Activated B cell treated with CpG ODN at 0.5 μM for 24 hours (primary cell): ENCODE results near the gene ARRB1. TPM values are rescaled to one million over a fixed set of nuclear protein-coding genes. Genes with fewer than 3 reads are reported as not detected.

Source experiments
- ATAC-seq: fragments of 200-7000 bp; cut with Tn5 transposase; one replicate; pipeline ENCODE4 v1.10.0; 2021; ENCODE audit warnings: low read depth, mild to moderate bottlenecking, moderate library complexity
- CTCF ChIA-PET: fragments of 350-600 bp; sonication (Branson Sonifier 250); formaldehyde crosslinking; loops from one replicate; lab custom pipeline; 2021; ENCODE audit warnings: antibody characterized with exemption; lab: Charles Lee
- POLR2A ChIA-PET: fragments of 350-600 bp; sonication (Branson Sonifier 250); formaldehyde crosslinking; loops from one replicate; lab custom pipeline; 2021; ENCODE audit warnings: antibody characterized with exemption; lab: Charles Lee
- DNase-seq: peaks from one replicate; pipeline ENCODE4 v3.0.0; 2022
- H3K27ac Mint-ChIP-seq: one replicate; pipeline ENCODE4 v1.8.0; 2020; ENCODE audit warnings: mixed read lengths
- H3K27me3 Mint-ChIP-seq: one replicate; pipeline ENCODE4 v1.8.0; 2021; ENCODE audit warnings: mixed read lengths
- H3K36me3 Mint-ChIP-seq: one replicate; pipeline ENCODE4 v1.8.0; 2021; ENCODE audit warnings: low read depth, mixed read lengths
- H3K4me1 Mint-ChIP-seq: one replicate; pipeline ENCODE4 v1.8.0; 2021; ENCODE audit warnings: mixed read lengths
- H3K4me3 Mint-ChIP-seq: one replicate; pipeline ENCODE4 v1.8.0; 2020; ENCODE audit warnings: mild to moderate bottlenecking, mixed read lengths
- H3K9me3 Mint-ChIP-seq: one replicate; pipeline ENCODE4 v1.8.0; 2020; ENCODE audit warnings: mixed read lengths
- intact Hi-C: fragments of 100-400 bp; cut with micrococcal nuclease; formaldehyde crosslinking; loops from one replicate; pipeline ENCODE4 v1.15.1; 2024
- total RNA-seq: library from RNA; stranded (reverse); gene quantifications from 2 replicates; pipeline ENCODE4 v1.2.3, GENCODE V29; 2022
- TF ChIP-seq, protein P1 (sequence below): fragments of 200-600 bp; IDR thresholded peaks from one replicate; pipeline ENCODE4 v1.8.0; 2022; ENCODE audit warnings: antibody characterized with exemption, mild to moderate bottlenecking

The ARRB1 gene
- total RNA-seq, 1 donor from 2014 or later: 0.62 TPM

DNA sequence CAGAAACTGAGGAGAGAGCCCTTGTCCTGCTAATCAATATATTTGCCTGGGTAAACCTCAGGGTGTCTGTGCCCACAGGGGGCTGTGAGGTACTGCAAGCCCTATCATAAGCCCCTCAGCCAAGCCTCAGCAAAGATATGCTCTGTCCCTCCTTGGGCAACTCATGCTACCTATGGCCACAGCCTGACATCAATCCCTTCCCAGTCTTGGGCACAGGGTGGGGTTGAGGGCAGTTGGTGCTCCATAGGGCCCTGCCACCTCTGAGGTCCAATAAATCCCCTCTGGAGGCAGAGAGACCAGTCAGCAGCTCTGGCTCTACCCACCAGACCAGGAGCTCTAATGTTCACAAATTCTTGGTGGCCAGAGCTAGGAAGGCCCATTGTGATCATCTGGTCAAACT, 87.1 kb downstream of the ARRB1 start:
- Mint-ChIP-seq H3K4me3 (peak overlapping the region; percentile 0), H3K36me3 (no peaks in the 10 kb centered on the region), H3K27ac (no peak overlapping the region), H3K27me3 (no peaks in the 10 kb centered on the region), H3K4me1 (peaks cover 41% of the 10 kb centered on the region), H3K9me3 (no peaks in the 10 kb centered on the region)
- intact Hi-C loops: no loop called here
- TF ChIP-seq, protein P1, sequence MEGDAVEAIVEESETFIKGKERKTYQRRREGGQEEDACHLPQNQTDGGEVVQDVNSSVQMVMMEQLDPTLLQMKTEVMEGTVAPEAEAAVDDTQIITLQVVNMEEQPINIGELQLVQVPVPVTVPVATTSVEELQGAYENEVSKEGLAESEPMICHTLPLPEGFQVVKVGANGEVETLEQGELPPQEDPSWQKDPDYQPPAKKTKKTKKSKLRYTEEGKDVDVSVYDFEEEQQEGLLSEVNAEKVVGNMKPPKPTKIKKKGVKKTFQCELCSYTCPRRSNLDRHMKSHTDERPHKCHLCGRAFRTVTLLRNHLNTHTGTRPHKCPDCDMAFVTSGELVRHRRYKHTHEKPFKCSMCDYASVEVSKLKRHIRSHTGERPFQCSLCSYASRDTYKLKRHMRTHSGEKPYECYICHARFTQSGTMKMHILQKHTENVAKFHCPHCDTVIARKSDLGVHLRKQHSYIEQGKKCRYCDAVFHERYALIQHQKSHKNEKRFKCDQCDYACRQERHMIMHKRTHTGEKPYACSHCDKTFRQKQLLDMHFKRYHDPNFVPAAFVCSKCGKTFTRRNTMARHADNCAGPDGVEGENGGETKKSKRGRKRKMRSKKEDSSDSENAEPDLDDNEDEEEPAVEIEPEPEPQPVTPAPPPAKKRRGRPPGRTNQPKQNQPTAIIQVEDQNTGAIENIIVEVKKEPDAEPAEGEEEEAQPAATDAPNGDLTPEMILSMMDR: no peak
- ATAC-seq (no peak), DNase-seq (no peak)
- ChIA-PET POLR2A (no interaction called here), CTCF (interaction anchor here (1.4 kb wide), 1 partner anchor 15 kb away, joined by 3 read pairs; no protein-coding TSS in a partner anchor)

DNA sequence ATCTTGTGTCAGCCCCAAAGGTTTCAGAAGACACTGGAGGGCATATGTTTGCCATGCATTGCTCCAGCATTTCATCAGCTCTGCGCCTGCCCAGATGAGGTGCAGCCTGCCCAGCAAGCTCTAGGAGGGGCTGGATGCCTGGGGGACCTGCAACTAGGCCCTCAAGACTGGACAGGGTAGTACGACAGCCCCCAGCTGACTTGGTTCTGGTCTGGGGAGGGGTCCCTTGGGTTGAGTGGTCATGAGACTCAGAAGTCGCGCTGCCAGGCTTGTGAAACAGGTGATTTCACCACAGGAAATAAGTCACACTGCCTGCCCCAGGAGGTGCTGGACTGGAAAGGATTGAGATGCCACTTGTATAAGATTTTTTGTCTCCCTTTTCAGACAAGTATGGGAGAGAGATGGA, 87.5 kb downstream of the ARRB1 start:
- DNase-seq (no peak), ATAC-seq (peak; percentile 64)
- H3K4me1 Mint-ChIP-seq: peaks cover 41% of the 10 kb centered on the region
- TF ChIP-seq, protein P1: no peak
- no peaks in the 10 kb centered on the region for H3K27me3 Mint-ChIP-seq
- H3K9me3 Mint-ChIP-seq: no peaks in the 10 kb centered on the region
- no peak overlapping the region for H3K27ac Mint-ChIP-seq
- ChIA-PET POLR2A (no interaction called here), CTCF (interaction anchor here (1.4 kb wide), 1 partner anchor 16 kb away, joined by 3 read pairs; no protein-coding TSS in a partner anchor)
- intact Hi-C loops: no loop called here
- no peaks in the 10 kb centered on the region for H3K36me3 Mint-ChIP-seq
- peak overlapping the region; percentile 0 for H3K4me3 Mint-ChIP-seq

DNA sequence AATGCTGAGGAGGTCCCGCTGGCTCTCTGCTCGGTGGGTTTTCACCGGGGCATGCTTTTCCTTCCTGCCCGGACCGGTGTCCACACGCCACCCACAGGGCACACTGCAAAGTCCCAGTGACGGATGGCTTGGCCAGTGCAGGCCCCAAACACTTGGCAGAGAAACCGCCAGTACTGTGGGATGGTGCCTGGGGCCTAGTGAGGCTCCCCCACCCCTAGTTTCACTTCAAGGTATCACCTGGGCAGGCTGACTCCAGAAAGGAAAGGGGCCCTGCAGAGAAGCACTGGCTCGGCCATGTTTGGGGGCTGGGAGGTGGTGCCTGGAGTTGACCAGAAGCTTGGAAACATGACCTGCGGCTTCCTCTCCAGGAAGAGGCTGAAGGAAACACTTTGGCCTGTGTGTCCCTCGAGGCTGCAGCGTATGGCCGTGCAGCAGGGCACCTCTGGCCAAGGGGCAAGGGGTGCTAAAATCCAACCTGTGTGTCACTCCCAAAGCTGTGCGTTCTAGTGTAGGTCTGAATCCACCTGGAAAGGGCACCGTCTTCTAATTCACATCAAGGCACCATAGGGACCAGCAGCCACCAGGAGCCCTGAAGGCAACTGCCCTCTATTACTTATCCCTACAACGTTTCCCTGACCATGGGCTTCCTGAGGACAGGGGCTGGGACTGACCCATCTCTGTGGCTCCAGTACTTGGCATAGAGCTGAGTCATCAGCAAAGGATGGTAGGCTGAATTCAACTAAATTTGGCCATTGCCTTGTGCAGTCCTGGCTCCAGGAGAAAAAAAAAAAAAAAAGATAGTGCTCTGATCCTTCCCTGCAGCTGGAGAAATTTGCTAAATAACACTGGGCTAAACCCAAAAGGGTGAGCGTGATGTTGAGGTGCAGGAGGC, 88.3 kb downstream of the ARRB1 start:
- POLR2A ChIA-PET: interaction anchor here (0.7 kb wide), 1 partner anchor 1225 kb away, joined by 4 read pairs; no protein-coding TSS in a partner anchor
- CTCF ChIA-PET: interaction anchor here (1.4 kb wide), 1 partner anchor 16 kb away, joined by 3 read pairs; no protein-coding TSS in a partner anchor
- TF ChIP-seq, protein P1: no peak
- Mint-ChIP-seq H3K4me1 (peaks cover 41% of the 10 kb centered on the region), H3K27ac (no peak overlapping the region), H3K36me3 (no peaks in the 10 kb centered on the region), H3K4me3 (no peak overlapping the region), H3K27me3 (no peaks in the 10 kb centered on the region), H3K9me3 (no peaks in the 10 kb centered on the region)
- ATAC-seq (no peak), DNase-seq (no peak)
- intact Hi-C loops: no loop called here

DNA sequence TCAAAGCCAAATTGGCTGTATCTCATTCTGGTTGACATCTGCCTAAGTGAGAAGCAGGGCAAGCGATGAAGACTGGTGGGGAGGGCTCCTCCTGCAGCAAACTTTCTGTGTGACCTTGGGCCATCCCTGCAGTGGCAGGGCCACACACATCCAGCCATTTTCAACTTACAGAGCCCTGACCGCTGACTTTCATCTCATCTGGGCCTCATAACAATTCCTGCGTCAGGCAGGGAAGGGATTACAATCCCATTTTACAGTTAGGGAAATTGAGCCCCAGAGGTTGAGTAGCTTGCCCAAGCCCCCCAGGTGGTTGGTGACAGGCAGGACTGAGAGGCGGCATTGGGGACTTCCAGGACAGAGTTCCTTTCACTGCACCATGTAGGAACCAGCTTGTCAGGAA, 89.0 kb downstream of the ARRB1 start:
- H3K4me3 Mint-ChIP-seq: no peak overlapping the region
- TF ChIP-seq, protein P1: no peak
- intact Hi-C loops: no loop called here
- no peaks in the 10 kb centered on the region for H3K36me3 Mint-ChIP-seq
- CTCF ChIA-PET: no interaction called here
- no peak for ATAC-seq
- H3K27ac Mint-ChIP-seq: no peak overlapping the region
- peaks cover 41% of the 10 kb centered on the region for H3K4me1 Mint-ChIP-seq
- H3K27me3 Mint-ChIP-seq: peaks cover under 1% of the 10 kb centered on the region
- DNase-seq: no peak
- no peaks in the 10 kb centered on the region for H3K9me3 Mint-ChIP-seq
- POLR2A ChIA-PET: no interaction called here

DNA sequence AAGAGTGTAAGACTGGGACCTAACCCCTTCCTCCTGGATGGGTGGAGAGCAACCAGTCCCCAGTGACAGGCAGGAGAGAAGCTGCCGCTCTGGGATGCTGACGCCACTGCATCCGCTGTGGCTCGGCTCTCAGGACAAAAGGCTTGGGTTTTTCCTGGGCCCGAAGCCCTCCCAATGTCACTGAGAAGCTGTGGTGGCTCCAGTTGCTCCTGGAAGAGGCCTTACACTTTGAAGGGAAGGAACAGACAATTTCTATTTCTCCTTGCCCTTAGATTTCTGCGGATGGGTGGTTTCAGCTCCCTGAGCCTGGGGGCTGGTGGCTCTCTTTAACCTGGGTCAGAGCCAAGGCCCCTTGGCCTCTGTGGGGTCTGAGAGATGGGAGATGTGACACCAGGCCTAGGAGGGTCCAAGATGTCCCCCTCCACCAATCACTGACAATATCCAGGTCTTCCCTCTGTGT, 89.5 kb downstream of the ARRB1 start:
- ATAC-seq (no peak), DNase-seq (no peak)
- intact Hi-C loops: no loop called here
- Mint-ChIP-seq H3K4me3 (no peak overlapping the region), H3K27me3 (peaks cover 3% of the 10 kb centered on the region), H3K27ac (no peak overlapping the region), H3K9me3 (no peaks in the 10 kb centered on the region), H3K4me1 (peaks cover 41% of the 10 kb centered on the region), H3K36me3 (no peaks in the 10 kb centered on the region)
- TF ChIP-seq, protein P1: no peak
- ChIA-PET POLR2A (no interaction called here), CTCF (no interaction called here)
